Peyer's patch (tissue), 4 donors: ENCODE results near the gene RRP15.

Experiments
- CTCF ChIP-seq, 6 experiments: fragments of 450-650 bp in 4 of 6; fragments of 200-600 bp in 2 of 6; sonication (generic) in 1 of 6; IDR thresholded peaks; one replicate each; pipeline ENCODE4 v1.5.1; 2017 to 2019; ENCODE audit warnings: antibody characterized with exemption in 6 of 6, mild to moderate bottlenecking in 3 of 6, moderate library complexity in 1 of 6
- POLR2A ChIP-seq, 2 donors: fragments of 450-650 bp; IDR thresholded peaks; one replicate each; pipeline ENCODE4 v1.5.1; 2017; ENCODE audit warnings: antibody characterized with exemption in 2 of 2, mild to moderate bottlenecking in 2 of 2, moderate library complexity in 2 of 2

- TF ChIP-seq CTCF (IDR thresholded peaks at IDR 0.05) = no peak
- no peak for TF ChIP-seq POLR2A (IDR thresholded peaks at IDR 0.05)
These were observed 27.4 kb downstream of the RRP15 start for GRCh38 chr1:218312509-218312908.
